ENCODE measurements around the gene TNF.

GRCh38 chr6:31575335-31575901 is at the start of gene TNF:
- TF ChIP-seq POLR2A (IDR thresholded peaks at IDR 0.05; ENCODE audit: low read depth, low read length) (peak; percentile 100), POLR2AphosphoS5 (IDR thresholded peaks at IDR 0.05; ENCODE audit: low read depth, low read length) (peak; percentile 100)

All from GM12892 (cell line).